Vagina (tissue), 2 donors: Measurements from ENCODE around the gene APRT.

Experiments
- POLR2A ChIP-seq, 2 donors: fragments of 450-650 bp; IDR thresholded peaks; one replicate each; pipeline ENCODE4 v1.6.1; 2017; ENCODE audit warnings: antibody characterized with exemption in 2 of 2, mild to moderate bottlenecking in 2 of 2, moderate library complexity in 2 of 2
- TF ChIP-seq, protein P1 (sequence below), 3 experiments: fragments of 450-650 bp in 2 of 3; fragments of 200-600 bp in 1 of 3; sonication (generic) in 1 of 3; IDR thresholded peaks; one replicate each; pipeline ENCODE4 v1.5.1; 2017 to 2019; ENCODE audit warnings: antibody characterized with exemption in 3 of 3, mild to moderate bottlenecking in 2 of 3, moderate library complexity in 2 of 3

DNA sequence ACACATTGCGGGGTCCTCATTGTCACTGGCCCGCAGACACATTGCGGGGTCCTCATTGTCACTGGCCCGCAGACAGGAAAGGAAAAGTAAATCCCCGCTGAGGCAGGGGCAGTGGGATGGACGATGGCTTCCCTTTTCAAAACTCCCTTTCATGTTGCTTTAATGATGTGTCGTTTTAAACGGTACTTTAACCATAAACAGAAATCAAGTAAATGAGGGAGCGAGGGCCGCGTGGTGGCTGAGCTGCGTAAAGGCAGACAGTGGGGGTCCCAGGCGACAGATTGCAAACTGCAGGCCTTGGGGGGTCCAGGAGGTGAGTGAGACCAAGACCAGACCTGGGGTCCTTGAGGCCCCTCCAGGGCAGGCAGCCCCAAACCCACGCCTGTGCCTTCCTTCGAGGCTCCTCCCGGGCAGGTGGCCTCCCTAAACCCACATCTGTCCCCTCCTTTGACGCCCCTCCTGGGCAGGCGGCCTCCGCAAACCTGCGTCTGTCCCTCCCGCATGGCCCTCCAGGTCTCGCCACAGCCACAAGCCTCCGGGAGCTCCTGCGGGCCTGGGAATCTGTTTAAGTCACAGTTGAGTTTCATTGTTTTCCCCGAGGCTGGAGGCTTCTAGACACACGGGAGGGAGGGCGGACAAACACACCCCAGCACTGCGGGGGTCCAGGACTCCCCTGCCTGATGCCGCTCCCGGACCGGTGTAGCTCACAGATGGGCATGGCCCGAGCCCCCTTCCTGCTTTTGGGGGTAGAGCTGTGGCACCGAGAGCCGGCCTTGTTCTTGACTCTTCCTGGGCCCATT, 34.1 kb downstream of the APRT start:
- no peak for TF ChIP-seq POLR2A (IDR thresholded peaks at IDR 0.05)
- TF ChIP-seq, protein P1, sequence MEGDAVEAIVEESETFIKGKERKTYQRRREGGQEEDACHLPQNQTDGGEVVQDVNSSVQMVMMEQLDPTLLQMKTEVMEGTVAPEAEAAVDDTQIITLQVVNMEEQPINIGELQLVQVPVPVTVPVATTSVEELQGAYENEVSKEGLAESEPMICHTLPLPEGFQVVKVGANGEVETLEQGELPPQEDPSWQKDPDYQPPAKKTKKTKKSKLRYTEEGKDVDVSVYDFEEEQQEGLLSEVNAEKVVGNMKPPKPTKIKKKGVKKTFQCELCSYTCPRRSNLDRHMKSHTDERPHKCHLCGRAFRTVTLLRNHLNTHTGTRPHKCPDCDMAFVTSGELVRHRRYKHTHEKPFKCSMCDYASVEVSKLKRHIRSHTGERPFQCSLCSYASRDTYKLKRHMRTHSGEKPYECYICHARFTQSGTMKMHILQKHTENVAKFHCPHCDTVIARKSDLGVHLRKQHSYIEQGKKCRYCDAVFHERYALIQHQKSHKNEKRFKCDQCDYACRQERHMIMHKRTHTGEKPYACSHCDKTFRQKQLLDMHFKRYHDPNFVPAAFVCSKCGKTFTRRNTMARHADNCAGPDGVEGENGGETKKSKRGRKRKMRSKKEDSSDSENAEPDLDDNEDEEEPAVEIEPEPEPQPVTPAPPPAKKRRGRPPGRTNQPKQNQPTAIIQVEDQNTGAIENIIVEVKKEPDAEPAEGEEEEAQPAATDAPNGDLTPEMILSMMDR (IDR thresholded peaks at IDR 0.05): no peak
